GM12865 (cell line): ENCODE results near the gene SEMA6D.

ENCODE experiments used
- DNase-seq: peaks from one replicate; pipeline ENCODE4 v3.0.0; 2010; ENCODE audit warnings: low read depth
- H3K4me3 ChIP-seq: 2 replicates; pipeline ENCODE4 v1.5.1; 2011; ENCODE audit warnings: mild to moderate bottlenecking, low read depth, low read length, control low read depth
- CTCF ChIP-seq: IDR thresholded peaks from 2 replicates; pipeline ENCODE4 v1.5.1; 2011; ENCODE audit warnings: low read length, control low read depth, low read depth, inconsistent platforms; ENCODE audit not compliant: insufficient read depth; ENCODE audit errors: missing control alignments

The SEMA6D gene

DNA sequence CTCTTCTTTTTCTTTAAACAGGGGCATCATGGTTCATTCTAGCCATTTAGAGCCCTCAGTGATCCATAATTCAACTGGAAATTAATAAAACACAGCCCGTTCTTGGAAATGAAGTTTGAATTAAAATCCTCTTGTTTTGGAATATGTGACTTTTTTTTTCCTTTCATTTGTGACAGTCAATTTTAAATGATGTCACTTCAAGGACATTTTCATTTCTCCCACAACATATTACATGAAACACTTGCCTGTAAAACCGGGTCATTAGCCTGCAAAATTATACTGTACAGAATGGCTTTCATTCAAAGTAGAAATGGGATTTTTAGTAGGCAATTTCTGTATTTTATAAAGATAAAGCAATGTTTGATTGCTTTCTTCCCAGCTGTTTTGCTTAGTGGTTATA, 789 bp upstream of the SEMA6D start:
- TF ChIP-seq CTCF, result no peak
- no peak overlapping the region for H3K4me3 ChIP-seq
- no peak for DNase-seq

- no peak for TF ChIP-seq CTCF
Measured at GRCh38 chr15:47718497-47719437, 1.5 kb downstream of the SEMA6D start.

GRCh38 chr15:47719730-47720129, 2.4 kb downstream of the SEMA6D start:
- no peak for DNase-seq
- no peak overlapping the region for H3K4me3 ChIP-seq
- no peak for TF ChIP-seq CTCF

More at GRCh38 chr15:47718497-47719437, 1.5 kb downstream of the SEMA6D start:
- no peak overlapping the region for H3K4me3 ChIP-seq
- DNase-seq, result no peak

- no peak overlapping the region for H3K4me3 ChIP-seq
- no peak for TF ChIP-seq CTCF
- no peak for DNase-seq
Measured at GRCh38 chr15:47720555-47720954, 3.2 kb downstream of the SEMA6D start.

- TF ChIP-seq CTCF, result no peak
- DNase-seq, result no peak
Measured at GRCh38 chr15:47721676-47722075, 4.4 kb downstream of the SEMA6D start.

DNA sequence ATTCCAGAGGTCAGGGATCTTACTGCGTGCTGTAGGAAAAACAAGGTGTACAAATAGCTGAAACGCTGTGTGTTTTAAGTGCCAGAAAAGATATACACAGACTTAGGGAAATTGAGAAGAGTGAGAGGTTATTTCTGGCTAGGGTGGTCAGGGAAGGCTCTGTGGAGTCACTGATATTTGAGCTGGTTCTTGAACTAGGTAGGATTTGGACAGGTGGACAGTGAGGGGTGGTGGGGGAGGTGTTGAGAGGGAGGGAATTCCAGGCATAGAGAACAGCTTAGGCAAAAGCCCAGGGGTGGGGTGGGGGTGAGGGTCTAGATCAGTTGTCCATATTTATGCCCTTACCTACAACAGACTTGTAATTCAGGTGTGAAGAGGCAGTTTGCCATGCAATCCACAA, 7.0 kb downstream of the SEMA6D start:
- DNase-seq, result no peak
- no peak overlapping the region for H3K4me3 ChIP-seq
- no peak for TF ChIP-seq CTCF

More at GRCh38 chr15:47721676-47722075, 4.4 kb downstream of the SEMA6D start:
- no peak overlapping the region for H3K4me3 ChIP-seq
